Measurements from ENCODE around the gene NXPE3. TPM values are rescaled to one million over a fixed set of nuclear protein-coding genes. Genes with fewer than 3 reads are reported as not detected.

NXPE3 gene
- total RNA-seq, 1 experiment from 2014 or later, result 3.9 TPM

- no peak overlapping the region for H3K27ac Mint-ChIP-seq (ENCODE audit: low read depth, unreplicated experiment)
- CTCF ChIA-PET, result interaction anchor here (3.1 to 3.2 kb wide), 2 partner anchors 20 to 378 kb away, joined by 10 to 21 read pairs; no protein-coding TSS in a partner anchor
- TF ChIP-seq, protein P1, sequence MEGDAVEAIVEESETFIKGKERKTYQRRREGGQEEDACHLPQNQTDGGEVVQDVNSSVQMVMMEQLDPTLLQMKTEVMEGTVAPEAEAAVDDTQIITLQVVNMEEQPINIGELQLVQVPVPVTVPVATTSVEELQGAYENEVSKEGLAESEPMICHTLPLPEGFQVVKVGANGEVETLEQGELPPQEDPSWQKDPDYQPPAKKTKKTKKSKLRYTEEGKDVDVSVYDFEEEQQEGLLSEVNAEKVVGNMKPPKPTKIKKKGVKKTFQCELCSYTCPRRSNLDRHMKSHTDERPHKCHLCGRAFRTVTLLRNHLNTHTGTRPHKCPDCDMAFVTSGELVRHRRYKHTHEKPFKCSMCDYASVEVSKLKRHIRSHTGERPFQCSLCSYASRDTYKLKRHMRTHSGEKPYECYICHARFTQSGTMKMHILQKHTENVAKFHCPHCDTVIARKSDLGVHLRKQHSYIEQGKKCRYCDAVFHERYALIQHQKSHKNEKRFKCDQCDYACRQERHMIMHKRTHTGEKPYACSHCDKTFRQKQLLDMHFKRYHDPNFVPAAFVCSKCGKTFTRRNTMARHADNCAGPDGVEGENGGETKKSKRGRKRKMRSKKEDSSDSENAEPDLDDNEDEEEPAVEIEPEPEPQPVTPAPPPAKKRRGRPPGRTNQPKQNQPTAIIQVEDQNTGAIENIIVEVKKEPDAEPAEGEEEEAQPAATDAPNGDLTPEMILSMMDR (IDR thresholded peaks at IDR 0.05; ENCODE audit: unreplicated experiment), result no peak
- intact Hi-C loops (cut with micrococcal nuclease), result no loop called here
- no TSS peak for BruUV-seq (replicated peaks)
- H3K9me3 Mint-ChIP-seq (ENCODE audit: unreplicated experiment), result no peaks in the 10 kb centered on the region
- H3K4me1 Mint-ChIP-seq (ENCODE audit: insufficient read depth, unreplicated experiment), result peaks cover 29% of the 10 kb centered on the region
- POLR2A ChIA-PET, result interaction anchor here (3.0 to 4.4 kb wide), 3 partner anchors 8 to 283 kb away, joined by 17 to 121 read pairs (median 20); no protein-coding TSS in a partner anchor
- no peak for DNase-seq (ENCODE audit: unreplicated experiment)
- H3K27me3 Mint-ChIP-seq (ENCODE audit: insufficient read depth, unreplicated experiment), result no peaks in the 10 kb centered on the region
- no peak overlapping the region for H3K4me3 Mint-ChIP-seq (ENCODE audit: unreplicated experiment)
- peaks cover 30% of the 10 kb centered on the region for H3K36me3 Mint-ChIP-seq (ENCODE audit: insufficient read depth, unreplicated experiment)
These were observed 68.3 kb downstream of the NXPE3 start for GRCh38 chr3:101847328-101847727.

- Mint-ChIP-seq H3K4me1 (ENCODE audit: insufficient read depth, unreplicated experiment) (peaks cover 28% of the 10 kb centered on the region), H3K4me3 (ENCODE audit: unreplicated experiment) (peak overlapping the region; percentile 94), H3K27me3 (ENCODE audit: insufficient read depth, unreplicated experiment) (no peaks in the 10 kb centered on the region), H3K27ac (ENCODE audit: low read depth, unreplicated experiment) (peak overlapping the region; percentile 99), H3K36me3 (ENCODE audit: insufficient read depth, unreplicated experiment) (peaks cover 40% of the 10 kb centered on the region), H3K9me3 (ENCODE audit: unreplicated experiment) (no peaks in the 10 kb centered on the region)
- ChIA-PET CTCF (interaction anchor here (0.6 to 3.2 kb wide), 7 partner anchors 10 to 425 kb away, joined by 3 to 21 read pairs (median 6); no protein-coding TSS in a partner anchor), POLR2A (interaction anchor here (0.6 to 4.4 kb wide), 21 partner anchors 9 to 377 kb away, joined by 3 to 121 read pairs (median 12); partner anchors contain the start of gene CEP97)
- no peak for DNase-seq (ENCODE audit: unreplicated experiment)
- TF ChIP-seq, protein P1 (IDR thresholded peaks at IDR 0.05; ENCODE audit: unreplicated experiment), result no peak
- intact Hi-C loops (cut with micrococcal nuclease), result loop anchor here (2.0 kb wide), 1 partner anchor 20 kb away; no protein-coding TSS in a partner anchor
- no TSS peak for BruUV-seq (replicated peaks)
These were observed 69.3 kb downstream of the NXPE3 start for GRCh38 chr3:101848326-101848725.

DNA sequence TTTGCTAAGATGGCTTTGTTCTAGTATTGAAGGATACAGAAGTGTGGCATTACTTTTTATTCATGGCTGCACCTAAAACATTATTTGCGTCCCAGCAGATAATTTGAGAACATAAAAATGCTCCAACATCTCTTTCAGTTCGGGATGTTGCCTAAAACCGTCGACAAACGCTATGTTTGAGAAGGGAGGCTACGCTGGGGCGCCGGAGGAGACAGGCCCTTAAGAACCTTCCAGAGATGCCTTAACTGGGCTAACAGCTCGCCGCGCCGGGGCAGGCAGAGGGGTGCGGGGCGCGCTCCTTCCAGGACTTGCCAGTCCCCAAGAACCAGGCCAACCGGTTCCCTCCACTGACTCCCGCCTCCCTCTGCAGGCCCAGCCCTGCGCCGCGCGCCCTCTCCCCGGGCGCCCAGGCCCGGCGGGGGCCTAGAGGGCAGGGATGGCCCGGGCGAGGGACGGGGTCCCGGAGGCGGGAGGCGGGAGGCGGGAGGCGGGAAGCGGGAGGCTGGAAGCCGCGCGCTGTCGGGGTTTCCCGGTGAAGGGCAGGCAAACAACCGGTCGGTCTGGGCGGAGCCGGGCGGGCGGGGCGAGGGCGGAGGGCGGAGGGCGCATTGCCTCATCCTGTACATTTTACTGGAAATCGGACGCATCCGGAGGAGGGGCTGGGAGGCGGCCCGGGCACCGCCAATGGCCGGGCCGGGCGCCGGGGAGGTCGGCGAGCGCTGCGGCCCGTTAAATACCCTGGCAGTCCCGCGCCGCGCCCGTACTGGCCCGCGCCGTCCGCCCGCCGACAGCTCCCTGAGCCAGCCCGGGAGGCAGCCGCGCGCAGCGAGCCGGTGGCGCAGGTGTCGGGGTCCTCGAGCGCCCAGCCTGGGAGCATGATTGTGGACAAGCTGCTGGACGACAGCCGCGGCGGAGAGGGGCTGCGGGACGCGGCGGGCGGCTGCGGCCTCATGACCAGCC is 70.0 kb downstream of the NXPE3 start, which contains the start of gene NFKBIZ:
NFKBIZ (plus strand) TSS at position 761 of the 960 bp plus-strand sequence; CDS start at position 876, 115 bp downstream.
- intact Hi-C loops (cut with micrococcal nuclease), result loop anchor here (1.0 to 2.0 kb wide), 3 partner anchors 20 to 376 kb away; no protein-coding TSS in a partner anchor
- Mint-ChIP-seq H3K9me3 (ENCODE audit: unreplicated experiment) (no peaks in the 10 kb centered on the region), H3K27ac (ENCODE audit: low read depth, unreplicated experiment) (peak within 1 kb of the TSS; percentile 99), H3K4me3 (ENCODE audit: unreplicated experiment) (peak within 1 kb of the TSS; percentile 94), H3K36me3 (ENCODE audit: insufficient read depth, unreplicated experiment) (peaks cover 47% of the 10 kb centered on the region), H3K4me1 (ENCODE audit: insufficient read depth, unreplicated experiment) (peaks cover 35% of the 10 kb centered on the region), H3K27me3 (ENCODE audit: insufficient read depth, unreplicated experiment) (no peaks in the 10 kb centered on the region)
- DNase-seq (ENCODE audit: unreplicated experiment), result peak; percentile 93
- ChIA-PET POLR2A (interaction anchor here (0.6 to 4.4 kb wide), 43 partner anchors 10 to 376 kb away, joined by 3 to 121 read pairs (median 5); partner anchors contain the start of genes CEP97, PCNP and ZBTB11), CTCF (interaction anchor here (0.5 to 3.2 kb wide), 16 partner anchors 11 to 643 kb away, joined by 3 to 21 read pairs (median 4); no protein-coding TSS in a partner anchor)
- TSS peak; percentile 61 for BruUV-seq (replicated peaks)
- TF ChIP-seq, protein P1 (IDR thresholded peaks at IDR 0.05; ENCODE audit: unreplicated experiment), result no peak
